HT-29 (cell line): ENCODE results near the gene TSPAN33. TPM values are rescaled to one million over a fixed set of nuclear protein-coding genes. Genes with fewer than 3 reads are reported as not detected.
"Not testable (repeated sequence)": the region's sequence is repeated elsewhere in the genome, so short reads cannot be mapped to it uniquely, and the experiment has no call there.

Experiments used
- DNase-seq: peaks from one replicate; pipeline ENCODE4 v3.0.0-alpha.2; 2015; ENCODE audit warnings: low spot score
- small RNA-seq: library from RNA; depleted of rRNA; stranded (forward); fragments of <200 nt; gene quantifications from one replicate; pipeline ENCODE3, GENCODE V24; 2014
- total RNA-seq: library from RNA; depleted of rRNA; stranded (reverse); fragments of >200 nt; shearing (Covaris generic); gene quantifications from 2 replicates; pipeline ENCODE4 v1.2.3, GENCODE V29; 2014; rRNA removed

Gene TSPAN33
- total RNA-seq, 1 experiment from 2014 or later = 0.89 TPM

- DNase-seq = no peak
Observed at GRCh38 chr7:129205987-129206785, 61.7 kb downstream of the TSPAN33 start.

- no peak for DNase-seq
Observed at GRCh38 chr7:129208667-129209066, 64.2 kb downstream of the TSPAN33 start.

GRCh38 chr7:129209067-129209926, 64.8 kb downstream of the TSPAN33 start:
- no peak for DNase-seq

GRCh38 chr7:129210256-129210988, 65.9 kb downstream of the TSPAN33 start:
- peak; percentile 79 for DNase-seq

GRCh38 chr7:129210989-129211312, 66.4 kb downstream of the TSPAN33 start:
- DNase-seq = no peak

- no peak for DNase-seq
Observed at GRCh38 chr7:129212126-129212525, 67.6 kb downstream of the TSPAN33 start.

- no peak for DNase-seq
Observed at GRCh38 chr7:129212596-129212995, 68.1 kb downstream of the TSPAN33 start.

- DNase-seq = peak; percentile 42
Observed at GRCh38 chr7:129213828-129214227, 69.3 kb downstream of the TSPAN33 start.

GRCh38 chr7:129215691-129216090, 71.2 kb downstream of the TSPAN33 start:
- not testable (repeated sequence) for DNase-seq

- not testable (repeated sequence) for DNase-seq
Observed at GRCh38 chr7:129216101-129216715, 71.7 kb downstream of the TSPAN33 start.

GRCh38 chr7:129216821-129217416, 72.4 kb downstream of the TSPAN33 start:
- not testable (repeated sequence) for DNase-seq

GRCh38 chr7:129218514-129219062, 74.1 kb downstream of the TSPAN33 start:
- DNase-seq = peak; percentile 95

GRCh38 chr7:129219166-129219565, 74.7 kb downstream of the TSPAN33 start:
- not testable (repeated sequence) for DNase-seq

Small RNA genes within 50 kb of the gene (small RNA-seq; reads per million reads assigned to genes)
- not detected for gene RNY1P11

Other genes with a start within 250 kb of the TSPAN33 start
- gene KCP, start 234.0 kb upstream of the TSPAN33 start, total RNA-seq = 1.0 and 1.2 TPM in 2 replicates
- gene IRF5, start 206.8 kb upstream of the TSPAN33 start, total RNA-seq = 17.9 and 19.1 TPM in 2 replicates
- gene TNPO3, start 89.6 kb upstream of the TSPAN33 start, total RNA-seq = 66.8 and 73.7 TPM in 2 replicates
- gene SMO, start 43.9 kb downstream of the TSPAN33 start, total RNA-seq = not detected in 2 replicates
- gene AHCYL2, start 80.3 kb downstream of the TSPAN33 start, total RNA-seq = 8.4 and 8.6 TPM in 2 replicates